ENCODE results near the gene POLR2M.
A peak's percentile ranks its signal among the peaks of the same experiment; 100 is the strongest.

The POLR2M gene

GRCh38 chr15:57703387-57703786 is 3.1 kb upstream of the POLR2M start:
- H3K9me3 Mint-ChIP-seq: no peaks in the 10 kb centered on the region
- no peak overlapping the region for H3K27ac Mint-ChIP-seq
- peaks cover 15% of the 10 kb centered on the region for H3K36me3 Mint-ChIP-seq (ENCODE audit: low read depth)
- no peak overlapping the region for H3K4me3 Mint-ChIP-seq
- peaks cover 12% of the 10 kb centered on the region for H3K4me1 Mint-ChIP-seq (ENCODE audit: low read depth)
- intact Hi-C loops (cut with micrococcal nuclease): no loop called here
- peaks cover 28% of the 10 kb centered on the region for H3K27me3 Mint-ChIP-seq

- Mint-ChIP-seq H3K9me3 (no peaks in the 10 kb centered on the region), H3K4me1 (ENCODE audit: low read depth) (peaks cover 19% of the 10 kb centered on the region), H3K27ac (no peak overlapping the region), H3K36me3 (ENCODE audit: low read depth) (peaks cover 21% of the 10 kb centered on the region), H3K4me3 (no peak overlapping the region), H3K27me3 (peaks cover 26% of the 10 kb centered on the region)
- intact Hi-C loops (cut with micrococcal nuclease): no loop called here
These were observed 2.1 kb upstream of the POLR2M start for GRCh38 chr15:57704441-57704840.

- Mint-ChIP-seq H3K9me3 (no peaks in the 10 kb centered on the region), H3K4me1 (ENCODE audit: low read depth) (peaks cover 24% of the 10 kb centered on the region), H3K27ac (peak overlapping the region; percentile 94), H3K36me3 (ENCODE audit: low read depth) (peaks cover 36% of the 10 kb centered on the region), H3K4me3 (peak overlapping the region; percentile 89), H3K27me3 (peaks cover 20% of the 10 kb centered on the region)
- intact Hi-C loops (cut with micrococcal nuclease): loop anchor here (2.0 kb wide), 1 partner anchor 145 kb away; no protein-coding TSS in a partner anchor
These were observed 639 bp upstream of the POLR2M start for GRCh38 chr15:57705746-57706404.

GRCh38 chr15:57708047-57708446 is 1.5 kb downstream of the POLR2M start:
- intact Hi-C loops (cut with micrococcal nuclease): no loop called here
- Mint-ChIP-seq H3K27ac (no peak overlapping the region), H3K4me1 (ENCODE audit: low read depth) (peaks cover 32% of the 10 kb centered on the region), H3K27me3 (peaks cover 7% of the 10 kb centered on the region), H3K36me3 (ENCODE audit: low read depth) (peaks cover 57% of the 10 kb centered on the region), H3K9me3 (no peaks in the 10 kb centered on the region), H3K4me3 (no peak overlapping the region)

- peaks cover 65% of the 10 kb centered on the region for H3K36me3 Mint-ChIP-seq (ENCODE audit: low read depth)
- intact Hi-C loops (cut with micrococcal nuclease): loop anchor here (10.0 kb wide), 1 partner anchor 64 kb away; no protein-coding TSS in a partner anchor
- H3K27me3 Mint-ChIP-seq: no peaks in the 10 kb centered on the region
- no peaks in the 10 kb centered on the region for H3K4me1 Mint-ChIP-seq (ENCODE audit: low read depth)
- no peak overlapping the region for H3K27ac Mint-ChIP-seq
- H3K9me3 Mint-ChIP-seq: no peaks in the 10 kb centered on the region
- H3K4me3 Mint-ChIP-seq: no peak overlapping the region
These were observed 11.8 kb downstream of the POLR2M start for GRCh38 chr15:57718309-57718708.

GRCh38 chr15:57720867-57721266 is 14.4 kb downstream of the POLR2M start:
- intact Hi-C loops (cut with micrococcal nuclease): no loop called here
- no peaks in the 10 kb centered on the region for H3K27me3 Mint-ChIP-seq
- H3K4me1 Mint-ChIP-seq (ENCODE audit: low read depth): no peaks in the 10 kb centered on the region
- H3K4me3 Mint-ChIP-seq: no peak overlapping the region
- no peak overlapping the region for H3K27ac Mint-ChIP-seq
- peaks cover 41% of the 10 kb centered on the region for H3K36me3 Mint-ChIP-seq (ENCODE audit: low read depth)
- H3K9me3 Mint-ChIP-seq: no peaks in the 10 kb centered on the region

- intact Hi-C loops (cut with micrococcal nuclease): no loop called here
- no peaks in the 10 kb centered on the region for H3K9me3 Mint-ChIP-seq
- H3K4me3 Mint-ChIP-seq: no peak overlapping the region
- H3K27ac Mint-ChIP-seq: no peak overlapping the region
- no peaks in the 10 kb centered on the region for H3K27me3 Mint-ChIP-seq
- no peaks in the 10 kb centered on the region for H3K4me1 Mint-ChIP-seq (ENCODE audit: low read depth)
- H3K36me3 Mint-ChIP-seq (ENCODE audit: low read depth): no peaks in the 10 kb centered on the region
These were observed 19.9 kb downstream of the POLR2M start for GRCh38 chr15:57726411-57726810.

- no peaks in the 10 kb centered on the region for H3K36me3 Mint-ChIP-seq (ENCODE audit: low read depth)
- no peak overlapping the region for H3K27ac Mint-ChIP-seq
These were observed 20.5 kb downstream of the POLR2M start for GRCh38 chr15:57727031-57727430.

GRCh38 chr15:57728436-57728835 is 21.9 kb downstream of the POLR2M start:
- Mint-ChIP-seq H3K4me3 (no peak overlapping the region), H3K36me3 (ENCODE audit: low read depth) (no peaks in the 10 kb centered on the region), H3K27ac (no peak overlapping the region), H3K4me1 (ENCODE audit: low read depth) (no peaks in the 10 kb centered on the region), H3K9me3 (no peaks in the 10 kb centered on the region), H3K27me3 (no peaks in the 10 kb centered on the region)
- intact Hi-C loops (cut with micrococcal nuclease): no loop called here

More at GRCh38 chr15:57727031-57727430, 20.5 kb downstream of the POLR2M start:
- no peaks in the 10 kb centered on the region for H3K27me3 Mint-ChIP-seq
- H3K4me3 Mint-ChIP-seq: no peak overlapping the region
- H3K4me1 Mint-ChIP-seq (ENCODE audit: low read depth): no peaks in the 10 kb centered on the region
- no peaks in the 10 kb centered on the region for H3K9me3 Mint-ChIP-seq
- intact Hi-C loops (cut with micrococcal nuclease): no loop called here

- Mint-ChIP-seq H3K36me3 (ENCODE audit: low read depth) (no peaks in the 10 kb centered on the region), H3K9me3 (no peaks in the 10 kb centered on the region), H3K27me3 (no peaks in the 10 kb centered on the region), H3K4me3 (no peak overlapping the region), H3K4me1 (ENCODE audit: low read depth) (no peaks in the 10 kb centered on the region), H3K27ac (no peak overlapping the region)
- intact Hi-C loops (cut with micrococcal nuclease): loop anchor here (5.0 kb wide), 1 partner anchor 131 kb away; no protein-coding TSS in a partner anchor
These were observed 24.4 kb downstream of the POLR2M start for GRCh38 chr15:57730876-57731275.

GRCh38 chr15:57731530-57732103 is 25.1 kb downstream of the POLR2M start:
- no peaks in the 10 kb centered on the region for H3K36me3 Mint-ChIP-seq (ENCODE audit: low read depth)
- no peaks in the 10 kb centered on the region for H3K9me3 Mint-ChIP-seq
- no peaks in the 10 kb centered on the region for H3K27me3 Mint-ChIP-seq
- intact Hi-C loops (cut with micrococcal nuclease): loop anchor here (5.0 kb wide), 1 partner anchor 131 kb away; no protein-coding TSS in a partner anchor
- no peak overlapping the region for H3K4me3 Mint-ChIP-seq
- H3K4me1 Mint-ChIP-seq (ENCODE audit: low read depth): no peaks in the 10 kb centered on the region
- H3K27ac Mint-ChIP-seq: no peak overlapping the region

- Mint-ChIP-seq H3K4me3 (no peak overlapping the region), H3K27me3 (no peaks in the 10 kb centered on the region), H3K9me3 (no peaks in the 10 kb centered on the region), H3K4me1 (ENCODE audit: low read depth) (no peaks in the 10 kb centered on the region), H3K27ac (no peak overlapping the region), H3K36me3 (ENCODE audit: low read depth) (no peaks in the 10 kb centered on the region)
- intact Hi-C loops (cut with micrococcal nuclease): loop anchor here (5.0 kb wide), 1 partner anchor 130 kb away; no protein-coding TSS in a partner anchor
These were observed 26.2 kb downstream of the POLR2M start for GRCh38 chr15:57732526-57733331.

- intact Hi-C loops (cut with micrococcal nuclease): loop anchor here (5.0 kb wide), 1 partner anchor 127 kb away; no protein-coding TSS in a partner anchor
These were observed 28.3 kb downstream of the POLR2M start for GRCh38 chr15:57734860-57735259.

GRCh38 chr15:57735431-57735830 is 28.9 kb downstream of the POLR2M start:
- no peaks in the 10 kb centered on the region for H3K4me1 Mint-ChIP-seq (ENCODE audit: low read depth)
- no peaks in the 10 kb centered on the region for H3K36me3 Mint-ChIP-seq (ENCODE audit: low read depth)
- intact Hi-C loops (cut with micrococcal nuclease): no loop called here
- H3K27me3 Mint-ChIP-seq: no peaks in the 10 kb centered on the region
- no peak overlapping the region for H3K27ac Mint-ChIP-seq
- no peak overlapping the region for H3K4me3 Mint-ChIP-seq
- H3K9me3 Mint-ChIP-seq: no peaks in the 10 kb centered on the region

More at GRCh38 chr15:57734860-57735259, 28.3 kb downstream of the POLR2M start:
- Mint-ChIP-seq H3K27me3 (no peaks in the 10 kb centered on the region), H3K4me3 (no peak overlapping the region), H3K27ac (no peak overlapping the region), H3K9me3 (no peaks in the 10 kb centered on the region), H3K4me1 (ENCODE audit: low read depth) (no peaks in the 10 kb centered on the region), H3K36me3 (ENCODE audit: low read depth) (no peaks in the 10 kb centered on the region)
